GM06990 (cell line): ENCODE data around the gene TNFRSF8.
A peak's percentile ranks its signal among the peaks of the same experiment; 100 is the strongest.
"Not testable (repeated sequence)": the region's sequence is repeated elsewhere in the genome, so short reads cannot be mapped to it uniquely, and the experiment has no call there.

Experiments used
- DNase-seq: peaks from one replicate; pipeline ENCODE4 v3.0.0-alpha.2; 2011; ENCODE audit not compliant: insufficient read length; ENCODE audit errors: extremely low read depth
- H3K27me3 ChIP-seq: replicated peaks from 2 replicates; pipeline ENCODE4 v1.6.0; 2011; ENCODE audit warnings: low read length; ENCODE audit not compliant: control insufficient read depth, insufficient read depth
- H3K36me3 ChIP-seq: 2 replicates; pipeline ENCODE4 v1.5.1; 2011; ENCODE audit warnings: low read length; ENCODE audit not compliant: control insufficient read depth, insufficient read depth
- H3K4me3 ChIP-seq: replicated peaks from 2 replicates; pipeline ENCODE4 v1.5.1; 2011; ENCODE audit warnings: low read depth, mild to moderate bottlenecking, control low read depth, low read length
- CTCF ChIP-seq: IDR thresholded peaks from 2 replicates; pipeline ENCODE4 v1.5.1; 2011; ENCODE audit warnings: low read length, control low read depth, mild to moderate bottlenecking, inconsistent platforms; ENCODE audit not compliant: insufficient read depth, poor library complexity, severe bottlenecking

TNFRSF8 gene

GRCh38 chr1:12028957-12029511 lies 34.1 kb upstream of the TNFRSF8 start:
- no peak for TF ChIP-seq CTCF

GRCh38 chr1:12029720-12030339 lies 33.3 kb upstream of the TNFRSF8 start:
- peaks cover 41% of the 10 kb centered on the region for H3K36me3 ChIP-seq
- no peak overlapping the region for H3K4me3 ChIP-seq
- H3K27me3 ChIP-seq: no peaks in the 10 kb centered on the region
- no peak for TF ChIP-seq CTCF
- DNase-seq: no peak

More at GRCh38 chr1:12028957-12029511, 34.1 kb upstream of the TNFRSF8 start:
- DNase-seq: no peak
- H3K27me3 ChIP-seq: no peaks in the 10 kb centered on the region
- H3K4me3 ChIP-seq: no peak overlapping the region
- H3K36me3 ChIP-seq: peaks cover 40% of the 10 kb centered on the region

- DNase-seq: no peak
Measured at GRCh38 chr1:12031039-12031980, 31.8 kb upstream of the TNFRSF8 start.

GRCh38 chr1:12032161-12032621 lies 30.9 kb upstream of the TNFRSF8 start:
- H3K27me3 ChIP-seq: no peaks in the 10 kb centered on the region
- H3K36me3 ChIP-seq: peaks cover 35% of the 10 kb centered on the region
- no peak overlapping the region for H3K4me3 ChIP-seq
- no peak for DNase-seq
- TF ChIP-seq CTCF: no peak

More at GRCh38 chr1:12031039-12031980, 31.8 kb upstream of the TNFRSF8 start:
- peaks cover 39% of the 10 kb centered on the region for H3K36me3 ChIP-seq
- no peak overlapping the region for H3K4me3 ChIP-seq
- no peaks in the 10 kb centered on the region for H3K27me3 ChIP-seq
- TF ChIP-seq CTCF: peak; percentile 78

- not testable (repeated sequence) for DNase-seq, H3K27me3 ChIP-seq, H3K4me3 ChIP-seq
- peaks cover 30% of the 10 kb centered on the region for H3K36me3 ChIP-seq
Measured at GRCh38 chr1:12033441-12033840, 29.7 kb upstream of the TNFRSF8 start.

GRCh38 chr1:12034381-12034801 lies 28.7 kb upstream of the TNFRSF8 start:
- Histone ChIP-seq H3K36me3 (peaks cover 22% of the 10 kb centered on the region), H3K4me3 (no peak overlapping the region), H3K27me3 (no peaks in the 10 kb centered on the region)
- DNase-seq: no peak
- TF ChIP-seq CTCF: no peak
